HG02970 (cell line): Measurements from ENCODE around the gene EMID1.

ENCODE experiments used
- ATAC-seq: cut with Tn5 transposase; IDR thresholded peaks from one replicate; pipeline ENCODE4 v1.9.1; 2021; ENCODE audit warnings: mild to moderate bottlenecking, moderate library complexity, moderate number of reproducible peaks; ENCODE audit not compliant: unreplicated experiment, low FRiP score

EMID1 gene

DNA sequence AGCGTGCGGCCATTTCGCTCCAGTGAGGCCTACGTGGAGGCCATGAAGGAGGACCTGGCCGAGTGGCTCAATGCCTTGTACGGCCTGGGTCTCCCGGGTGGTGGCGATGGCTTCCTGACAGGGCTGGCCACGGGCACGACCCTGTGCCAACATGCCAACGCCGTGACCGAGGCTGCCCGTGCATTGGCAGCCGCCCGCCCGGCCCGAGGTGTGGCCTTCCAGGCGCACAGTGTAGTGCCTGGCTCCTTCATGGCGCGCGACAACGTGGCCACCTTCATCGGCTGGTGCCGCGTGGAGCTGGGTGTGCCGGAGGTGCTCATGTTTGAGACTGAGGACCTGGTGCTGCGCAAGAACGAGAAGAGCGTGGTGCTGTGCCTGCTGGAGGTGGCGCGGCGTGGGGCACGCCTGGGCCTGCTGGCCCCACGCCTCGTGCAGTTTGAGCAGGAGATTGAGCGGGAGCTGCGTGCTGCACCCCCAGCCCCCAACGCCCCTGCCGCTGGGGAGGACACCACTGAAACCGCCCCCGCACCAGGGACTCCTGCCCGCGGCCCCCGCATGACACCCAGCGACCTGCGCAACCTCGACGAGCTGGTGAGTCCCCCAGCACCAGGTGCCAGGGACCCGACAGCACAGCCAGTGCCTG, 102.6 kb downstream of the EMID1 start:
- ATAC-seq: no peak

DNA sequence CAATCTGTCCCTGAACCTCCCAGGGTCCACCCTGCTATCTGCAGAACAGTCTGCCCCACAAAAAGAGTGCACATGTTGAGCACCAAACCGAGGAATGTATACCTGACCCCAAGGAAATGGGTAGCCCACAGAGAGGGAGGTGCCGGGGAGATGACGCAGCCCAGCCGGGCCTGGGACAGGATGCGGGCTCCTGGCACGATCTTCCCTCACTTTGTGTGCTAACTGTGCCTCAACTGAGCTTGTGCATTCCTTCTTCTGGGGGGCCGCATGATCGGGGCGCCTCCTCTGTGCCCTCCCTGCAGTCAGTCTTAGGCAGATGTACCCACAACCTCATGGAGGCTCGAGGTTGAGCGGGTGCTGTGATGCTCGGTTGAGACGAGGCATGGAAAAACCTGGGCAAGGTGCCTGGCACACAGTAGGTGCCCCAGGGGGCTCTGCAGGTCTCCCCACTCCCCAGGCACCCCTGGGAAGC, 103.1 kb downstream of the EMID1 start:
- no peak for ATAC-seq
